ENCODE results near the gene GAST.

Gene GAST

DNA sequence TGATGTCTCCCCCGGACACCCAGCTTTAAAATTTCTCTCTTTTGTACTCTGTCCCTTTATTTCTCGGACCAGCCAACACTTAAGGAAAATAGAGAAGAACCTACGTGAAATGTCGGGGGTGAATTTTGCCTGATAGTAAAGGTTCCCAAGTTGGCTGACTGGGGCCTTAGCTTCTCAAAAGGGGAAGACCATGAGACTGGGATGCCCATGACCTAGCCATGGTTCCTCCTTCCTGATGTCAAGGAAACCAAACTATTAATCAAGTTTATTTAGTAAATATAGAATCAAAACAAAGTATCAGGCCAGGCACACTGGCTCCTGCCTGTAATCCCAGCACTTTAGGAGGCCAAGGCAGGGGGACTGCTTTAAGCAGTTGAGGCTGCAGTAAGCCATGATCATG lies 25.9 kb upstream of the GAST start:
- TF ChIP-seq, protein P1, sequence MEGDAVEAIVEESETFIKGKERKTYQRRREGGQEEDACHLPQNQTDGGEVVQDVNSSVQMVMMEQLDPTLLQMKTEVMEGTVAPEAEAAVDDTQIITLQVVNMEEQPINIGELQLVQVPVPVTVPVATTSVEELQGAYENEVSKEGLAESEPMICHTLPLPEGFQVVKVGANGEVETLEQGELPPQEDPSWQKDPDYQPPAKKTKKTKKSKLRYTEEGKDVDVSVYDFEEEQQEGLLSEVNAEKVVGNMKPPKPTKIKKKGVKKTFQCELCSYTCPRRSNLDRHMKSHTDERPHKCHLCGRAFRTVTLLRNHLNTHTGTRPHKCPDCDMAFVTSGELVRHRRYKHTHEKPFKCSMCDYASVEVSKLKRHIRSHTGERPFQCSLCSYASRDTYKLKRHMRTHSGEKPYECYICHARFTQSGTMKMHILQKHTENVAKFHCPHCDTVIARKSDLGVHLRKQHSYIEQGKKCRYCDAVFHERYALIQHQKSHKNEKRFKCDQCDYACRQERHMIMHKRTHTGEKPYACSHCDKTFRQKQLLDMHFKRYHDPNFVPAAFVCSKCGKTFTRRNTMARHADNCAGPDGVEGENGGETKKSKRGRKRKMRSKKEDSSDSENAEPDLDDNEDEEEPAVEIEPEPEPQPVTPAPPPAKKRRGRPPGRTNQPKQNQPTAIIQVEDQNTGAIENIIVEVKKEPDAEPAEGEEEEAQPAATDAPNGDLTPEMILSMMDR (IDR thresholded peaks at IDR 0.05; ENCODE audit: insufficient read depth, missing control alignments) = no peak
- DNase-seq (ENCODE audit: insufficient read length, low spot score) = no peak
- no peak for FAIRE-seq

DNA sequence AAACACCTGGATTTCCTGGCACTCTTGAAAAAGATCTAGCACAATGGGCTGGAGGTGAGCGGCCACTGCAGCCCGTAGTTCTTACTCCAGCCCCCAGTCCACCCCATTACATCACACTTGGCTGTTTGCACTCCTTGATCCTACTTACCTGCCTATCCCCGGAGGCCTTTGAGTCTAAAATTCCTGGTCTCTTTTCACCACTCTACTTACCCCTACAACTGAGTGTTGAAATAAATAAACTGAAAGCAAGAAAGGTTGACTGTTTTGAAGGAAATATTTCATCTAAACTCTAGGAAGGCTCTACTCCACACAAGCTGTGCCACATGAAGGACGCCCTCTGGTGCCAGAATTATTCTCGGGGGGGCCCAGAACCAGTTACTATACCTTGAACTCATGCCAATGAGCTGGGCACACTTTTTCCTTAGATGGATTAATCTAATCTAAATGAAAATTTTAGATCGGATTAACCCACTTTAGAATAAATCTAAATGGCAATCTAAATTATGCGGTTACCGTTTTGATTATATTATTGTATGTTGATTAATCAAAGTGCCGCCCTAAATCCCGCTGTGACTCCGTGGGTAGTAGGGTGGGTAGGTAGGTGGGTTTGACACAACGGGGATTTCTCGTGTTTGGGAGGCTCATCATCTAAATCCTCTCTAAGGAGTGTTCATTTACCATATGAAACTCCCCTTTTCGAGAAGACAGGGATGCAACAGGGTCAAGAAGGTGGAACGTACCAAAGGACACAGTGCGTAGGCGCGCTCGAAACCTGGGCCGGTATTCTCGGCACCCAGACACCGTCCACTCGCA lies 24.1 kb upstream of the GAST start:
- no peak for FAIRE-seq
- no peak for DNase-seq (ENCODE audit: insufficient read length, low spot score)
- TF ChIP-seq, protein P1 (IDR thresholded peaks at IDR 0.05; ENCODE audit: insufficient read depth, missing control alignments) = peak; percentile 54

DNA sequence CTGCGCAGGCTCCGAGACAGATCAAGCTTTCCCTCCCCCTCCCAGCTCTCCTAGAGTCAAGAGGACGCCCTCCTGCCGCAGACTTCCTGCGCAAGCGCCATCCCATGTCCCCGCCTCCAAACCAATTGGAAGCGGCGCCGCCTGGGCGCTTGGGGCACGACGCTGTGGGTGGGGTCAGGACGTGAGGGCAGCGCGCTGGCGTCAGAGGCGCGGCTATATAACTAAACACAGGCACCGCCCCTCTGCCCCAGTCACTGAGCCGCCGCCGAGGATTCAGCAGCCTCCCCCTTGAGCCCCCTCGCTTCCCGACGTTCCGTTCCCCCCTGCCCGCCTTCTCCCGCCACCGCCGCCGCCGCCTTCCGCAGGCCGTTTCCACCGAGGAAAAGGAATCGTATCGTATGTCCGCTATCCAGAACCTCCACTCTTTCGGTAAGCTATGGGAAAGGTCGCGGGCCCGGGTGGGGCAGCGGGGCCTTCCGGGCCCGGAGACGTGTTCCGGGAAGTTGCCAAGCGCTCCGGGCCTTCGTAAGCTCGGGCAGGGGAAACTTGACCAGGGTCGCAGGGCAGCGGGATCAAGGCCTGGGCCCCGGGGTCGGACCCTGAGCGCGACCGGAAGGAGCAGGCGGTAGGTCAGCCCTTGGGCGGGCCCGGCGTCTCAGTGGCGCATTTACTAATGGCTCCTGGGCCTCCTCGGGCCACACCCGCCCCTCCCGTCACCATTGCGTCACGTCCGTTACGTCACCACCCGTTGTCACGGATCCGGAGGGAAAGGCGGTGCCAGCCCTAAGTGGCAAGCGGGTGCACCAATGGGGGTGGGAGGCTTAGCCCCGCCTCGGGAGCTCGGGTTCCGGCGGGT lies 23.3 kb upstream of the GAST start, which contains the start of gene EIF1:
Gene EIF1 (plus strand): TSS at position 245 of the 856 bp plus-strand sequence. CDS start 154 bp downstream, at position 399.
- FAIRE-seq = no peak

DNA sequence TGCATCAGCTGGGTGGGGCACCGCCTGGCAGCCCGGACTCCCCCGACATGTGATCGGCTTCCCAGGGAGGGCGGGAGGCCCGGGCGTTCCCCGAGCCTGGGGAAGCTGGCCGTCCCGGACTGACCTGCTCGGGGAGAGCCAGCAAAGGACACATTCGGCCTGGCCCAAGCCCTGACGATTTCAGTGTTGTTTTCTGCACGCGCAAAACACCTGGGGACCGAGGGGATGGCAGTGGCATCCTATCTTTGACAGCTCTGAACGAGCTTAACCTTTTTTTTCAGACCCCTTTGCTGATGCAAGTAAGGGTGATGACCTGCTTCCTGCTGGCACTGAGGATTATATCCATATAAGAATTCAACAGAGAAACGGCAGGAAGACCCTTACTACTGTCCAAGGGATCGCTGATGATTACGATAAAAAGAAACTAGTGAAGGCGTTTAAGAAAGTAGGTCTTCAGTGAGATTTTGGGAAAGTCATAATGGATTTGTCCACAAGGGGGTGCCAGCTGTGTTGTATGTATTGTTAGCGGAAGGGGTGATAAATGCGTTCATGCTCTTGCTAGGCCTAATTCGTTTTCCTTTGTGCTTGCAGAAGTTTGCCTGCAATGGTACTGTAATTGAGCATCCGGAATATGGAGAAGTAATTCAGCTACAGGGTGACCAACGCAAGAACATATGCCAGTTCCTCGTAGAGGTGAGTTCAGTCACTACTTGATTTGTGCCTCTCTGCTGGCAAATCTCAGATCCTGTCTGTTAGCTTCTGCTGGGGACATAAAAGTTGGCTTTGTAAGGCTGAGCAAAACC lies 22.4 kb upstream of the GAST start:
- FAIRE-seq = no peak
- no peak for DNase-seq (ENCODE audit: insufficient read length, low spot score)
- TF ChIP-seq, protein P1 (IDR thresholded peaks at IDR 0.05; ENCODE audit: insufficient read depth, missing control alignments) = peak; percentile 73

More for the DNA sequence above, 23.3 kb upstream of the GAST start, which contains the start of gene EIF1:
- TF ChIP-seq, protein P1 (IDR thresholded peaks at IDR 0.05; ENCODE audit: insufficient read depth, missing control alignments) = no peak
- peak; percentile 83 for DNase-seq (ENCODE audit: insufficient read length, low spot score)

DNA sequence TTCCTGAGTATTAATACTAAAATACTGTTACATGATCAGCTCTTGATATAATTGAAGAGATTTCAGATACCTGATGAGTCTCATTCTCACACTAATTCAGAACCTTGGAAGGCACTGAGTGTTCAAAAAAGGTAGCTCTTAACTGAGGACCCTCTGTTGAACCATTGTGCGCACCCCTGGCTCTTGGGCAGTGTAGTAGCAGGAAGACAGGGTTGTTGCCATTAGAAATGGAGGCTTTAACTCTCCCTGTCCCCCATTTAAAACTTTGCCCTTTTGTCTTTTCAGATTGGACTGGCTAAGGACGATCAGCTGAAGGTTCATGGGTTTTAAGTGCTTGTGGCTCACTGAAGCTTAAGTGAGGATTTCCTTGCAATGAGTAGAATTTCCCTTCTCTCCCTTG lies 21.6 kb upstream of the GAST start:
- TF ChIP-seq, protein P1 (IDR thresholded peaks at IDR 0.05; ENCODE audit: insufficient read depth, missing control alignments) = no peak
- FAIRE-seq (no peak), DNase-seq (ENCODE audit: insufficient read length, low spot score) (no peak)

DNA sequence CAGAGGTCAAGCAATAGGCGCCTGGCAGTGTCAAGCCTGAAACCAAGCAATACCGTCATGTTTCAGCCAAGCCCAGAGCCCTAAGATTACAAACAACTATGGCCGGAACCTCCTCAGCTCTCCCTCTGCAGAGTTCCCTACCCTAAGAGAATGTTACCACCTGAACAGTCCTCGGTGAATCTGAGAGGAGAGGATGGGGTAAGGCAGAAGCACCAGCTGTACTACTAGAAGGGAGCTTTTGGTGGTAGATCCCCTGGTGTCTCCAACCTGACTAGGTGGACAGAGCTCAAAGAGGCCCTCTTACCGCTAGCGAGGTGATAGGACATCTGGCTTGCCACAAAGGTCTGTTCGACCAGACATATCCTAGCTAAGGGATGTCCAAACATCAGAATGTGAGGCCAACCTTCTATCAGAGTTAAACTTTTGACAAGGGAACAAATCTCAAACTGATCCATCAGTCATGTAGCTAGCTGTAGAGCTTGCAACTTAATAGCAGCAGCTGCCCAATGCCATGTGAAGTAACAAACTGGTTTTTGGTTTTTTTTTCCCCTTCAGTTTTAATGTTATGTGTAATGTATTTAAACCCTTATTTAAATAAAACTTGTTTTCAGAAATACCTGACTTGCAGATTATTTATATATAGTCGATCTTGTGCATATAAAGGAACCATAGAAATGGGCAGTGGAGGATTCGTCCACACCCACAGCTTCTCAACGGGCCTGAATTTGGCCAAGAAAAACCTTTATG lies 20.9 kb upstream of the GAST start:
- FAIRE-seq = no peak
- TF ChIP-seq, protein P1 (IDR thresholded peaks at IDR 0.05; ENCODE audit: insufficient read depth, missing control alignments) = no peak
- no peak for DNase-seq (ENCODE audit: insufficient read length, low spot score)
